Ascending aorta (tissue), 2 donors: ENCODE results near the gene ABL1. TPM values are rescaled to one million over a fixed set of nuclear protein-coding genes. Genes with fewer than 3 reads are reported as not detected.

ENCODE experiments used
- DNase-seq, 2 donors: peaks; one replicate each; pipeline ENCODE4 v3.0.0-alpha.2; 2019; ENCODE audit warnings: low spot score in 2 of 2
- H3K27ac ChIP-seq, 2 donors: fragments of 200-600 bp; sonication (generic); one replicate each; pipeline ENCODE4 v1.5.1; 2016 to 2017; ENCODE audit warnings: mild to moderate bottlenecking in 1 of 2
- H3K27me3 ChIP-seq: fragments of 200-600 bp; sonication (generic); one replicate; pipeline ENCODE4 v1.5.1; 2017
- H3K36me3 ChIP-seq, 2 donors: fragments of 200-600 bp; sonication (generic); one replicate each; pipeline ENCODE4 v1.5.1; 2016
- H3K4me1 ChIP-seq, 2 donors: fragments of 200-600 bp; sonication (generic); one replicate each; pipeline ENCODE4 v1.5.1; 2016 to 2017; ENCODE audit warnings: mild to moderate bottlenecking in 1 of 2
- H3K4me3 ChIP-seq, 2 donors: fragments of 200-600 bp; sonication (generic); one replicate each; pipeline ENCODE4 v1.5.1; 2016 to 2017; ENCODE audit warnings: mild to moderate bottlenecking in 1 of 2
- H3K9me3 ChIP-seq, 2 donors: fragments of 200-600 bp; sonication (generic); one replicate each; pipeline ENCODE4 v1.5.1; 2016
- CTCF ChIP-seq, 3 experiments: fragments of 200-600 bp in 2 of 3; fragments of 450-650 bp in 1 of 3; sonication (generic) in 2 of 3; IDR thresholded peaks; one replicate each; pipeline ENCODE4 v1.5.1; 2016 to 2019; ENCODE audit warnings: antibody characterized with exemption in 3 of 3, mild to moderate bottlenecking in 1 of 3, moderate library complexity in 1 of 3
- intact Hi-C: fragments of 100-400 bp; cut with DNase I; formaldehyde crosslinking; loops from one replicate; pipeline ENCODE4 v1.15.1; 2023
- total RNA-seq: library from RNA; depleted of rRNA; stranded (reverse); fragments of >200 nt; gene quantifications from one replicate; pipeline ENCODE4 v1.1.0, GENCODE V29; 2016

Gene ABL1
- total RNA-seq, 1 donor from 2014 or later = 99.1 TPM

GRCh38 chr9:130895481-130896232 is 60.6 kb downstream of the ABL1 start:
- intact Hi-C loops = no loop called here
- peaks cover 16 to 33% of the 10 kb centered on the region in 2 donors for H3K36me3 ChIP-seq
- H3K27me3 ChIP-seq = no peaks in the 10 kb centered on the region
- peaks cover 0 to 5% of the 10 kb centered on the region in 2 donors for H3K4me1 ChIP-seq
- TF ChIP-seq CTCF (IDR thresholded peaks at IDR 0.05) = no peak
- H3K4me3 ChIP-seq = no peak overlapping the region
- DNase-seq = no peak
- H3K9me3 ChIP-seq = no peaks in the 10 kb centered on the region
- H3K27ac ChIP-seq = no peak overlapping the region

- intact Hi-C loops = no loop called here
- Histone ChIP-seq H3K9me3 (no peaks in the 10 kb centered on the region), H3K4me1 (peaks cover 0 to 5% of the 10 kb centered on the region in 2 donors), H3K4me3 (no peak within 1 kb of the TSS), H3K27me3 (no peaks in the 10 kb centered on the region), H3K27ac (no peak within 1 kb of the TSS), H3K36me3 (peaks cover 10 to 25% of the 10 kb centered on the region in 2 donors)
- TF ChIP-seq CTCF (IDR thresholded peaks at IDR 0.05) = no peak
- DNase-seq = no peak
Observed at GRCh38 chr9:130896233-130897014, 61.4 kb downstream of the ABL1 start, which contains the start of gene QRFP. QRFP (minus strand) TSS chr9:130896812; CDS start chr9:130893838, 2,974 bp downstream.

GRCh38 chr9:130897105-130897751 is 62.2 kb downstream of the ABL1 start:
- Histone ChIP-seq H3K27me3 (no peaks in the 10 kb centered on the region), H3K9me3 (no peaks in the 10 kb centered on the region), H3K36me3 (peaks cover 7 to 17% of the 10 kb centered on the region in 2 donors), H3K27ac (no peak overlapping the region), H3K4me3 (no peak overlapping the region), H3K4me1 (peaks cover 0 to 5% of the 10 kb centered on the region in 2 donors)
- intact Hi-C loops = no loop called here
- DNase-seq = no peak
- no peak for TF ChIP-seq CTCF (IDR thresholded peaks at IDR 0.05)

DNA sequence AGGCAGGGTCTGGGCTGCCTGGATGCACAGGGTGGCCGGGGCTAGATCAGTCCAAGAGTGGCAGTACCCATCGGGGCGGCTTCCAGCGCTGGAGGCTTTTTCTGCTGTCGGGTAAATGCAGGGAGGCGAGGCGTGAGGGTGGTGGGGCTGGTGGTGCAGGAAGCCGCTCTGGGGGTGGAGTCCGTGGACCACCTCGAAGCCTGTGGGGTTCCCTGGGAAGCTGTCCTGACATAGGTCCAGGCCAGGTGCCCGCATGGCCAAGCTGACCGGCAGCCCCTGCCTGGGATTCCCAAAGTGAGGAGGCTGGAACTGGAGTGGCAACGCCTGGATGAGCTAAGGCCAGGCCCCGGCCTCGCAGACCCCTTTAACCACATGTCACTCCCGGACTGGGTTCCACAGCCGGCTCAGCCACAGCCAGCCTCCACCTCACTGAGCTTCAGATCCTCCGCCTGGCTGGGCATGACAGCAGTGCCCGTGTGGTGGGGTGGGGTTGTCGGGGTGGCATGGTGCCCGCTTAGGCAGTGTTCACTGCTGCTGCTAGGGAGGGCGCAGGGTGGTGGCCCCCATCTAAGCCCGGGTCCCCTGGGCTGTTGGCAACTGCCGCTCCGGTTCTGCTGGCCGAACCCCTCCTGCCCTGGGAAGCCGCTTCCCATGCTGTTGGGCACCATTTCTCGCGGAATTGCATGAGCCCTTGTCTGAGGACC is 62.9 kb downstream of the ABL1 start:
- no peaks in the 10 kb centered on the region for H3K27me3 ChIP-seq
- no peak for DNase-seq
- peaks cover 0 to 5% of the 10 kb centered on the region in 2 donors for H3K4me1 ChIP-seq
- TF ChIP-seq CTCF (IDR thresholded peaks at IDR 0.05) = no peak
- intact Hi-C loops = no loop called here
- no peaks in the 10 kb centered on the region for H3K9me3 ChIP-seq
- no peak overlapping the region for H3K27ac ChIP-seq
- no peak overlapping the region for H3K4me3 ChIP-seq
- peaks cover 4 to 9% of the 10 kb centered on the region in 2 donors for H3K36me3 ChIP-seq

- no peaks in the 10 kb centered on the region for H3K9me3 ChIP-seq
- H3K4me3 ChIP-seq = no peak overlapping the region
- H3K27me3 ChIP-seq = no peaks in the 10 kb centered on the region
- H3K36me3 ChIP-seq = peaks cover 0 to 4% of the 10 kb centered on the region in 2 donors
- no peak for TF ChIP-seq CTCF (IDR thresholded peaks at IDR 0.05)
- H3K27ac ChIP-seq = no peak overlapping the region
- DNase-seq = no peak
- intact Hi-C loops = no loop called here
- peaks cover 0 to 5% of the 10 kb centered on the region in 2 donors for H3K4me1 ChIP-seq
Observed at GRCh38 chr9:130898552-130898852, 63.4 kb downstream of the ABL1 start.
